GM04504 (cell line): ENCODE measurements around the gene ERC1.

Experiments
- DNase-seq: peaks from one replicate; pipeline ENCODE4 v3.0.0-alpha.2; 2012; ENCODE audit warnings: low read depth

ERC1 gene

GRCh38 chr12:1395421-1395955, 404.5 kb downstream of the ERC1 start:
- no peak for DNase-seq

- peak; percentile 29 for DNase-seq
These were observed 407.6 kb downstream of the ERC1 start for GRCh38 chr12:1398673-1399072.

GRCh38 chr12:1401891-1402290, 410.9 kb downstream of the ERC1 start:
- DNase-seq, result no peak

GRCh38 chr12:1403417-1403816, 412.4 kb downstream of the ERC1 start:
- DNase-seq, result no peak

- DNase-seq, result no peak
These were observed 414.6 kb downstream of the ERC1 start for GRCh38 chr12:1405619-1406018.

- DNase-seq, result no peak
These were observed 419.8 kb downstream of the ERC1 start for GRCh38 chr12:1410794-1411193.

GRCh38 chr12:1413930-1414329, 422.9 kb downstream of the ERC1 start:
- DNase-seq, result no peak

- no peak for DNase-seq
These were observed 427.1 kb downstream of the ERC1 start for GRCh38 chr12:1418144-1418543.

GRCh38 chr12:1419849-1420371, 428.9 kb downstream of the ERC1 start:
- DNase-seq, result no peak

- no peak for DNase-seq
These were observed 430.2 kb downstream of the ERC1 start for GRCh38 chr12:1421091-1421846.

- DNase-seq, result no peak
These were observed 431.7 kb downstream of the ERC1 start for GRCh38 chr12:1422604-1423315.

GRCh38 chr12:1424674-1425395, 433.8 kb downstream of the ERC1 start:
- no peak for DNase-seq

GRCh38 chr12:1425396-1425729, 434.3 kb downstream of the ERC1 start:
- DNase-seq, result no peak

GRCh38 chr12:1428671-1429070, 437.6 kb downstream of the ERC1 start:
- DNase-seq, result no peak

GRCh38 chr12:1429980-1430379, 439.0 kb downstream of the ERC1 start:
- DNase-seq, result peak; percentile 83

- no peak for DNase-seq
These were observed 443.4 kb downstream of the ERC1 start for GRCh38 chr12:1434296-1434955.

GRCh38 chr12:1435044-1435443, 444.0 kb downstream of the ERC1 start:
- DNase-seq, result no peak

GRCh38 chr12:1435456-1435855, 444.4 kb downstream of the ERC1 start:
- no peak for DNase-seq

GRCh38 chr12:1436015-1436414, 445.0 kb downstream of the ERC1 start:
- no peak for DNase-seq

GRCh38 chr12:1436981-1437380, 446.0 kb downstream of the ERC1 start:
- no peak for DNase-seq

GRCh38 chr12:1439201-1439600, 448.2 kb downstream of the ERC1 start:
- no peak for DNase-seq

GRCh38 chr12:1439687-1440086, 448.7 kb downstream of the ERC1 start:
- DNase-seq, result no peak
